Smooth muscle cell (in vitro differentiated cells): ENCODE data around the gene NDRG2. TPM values are rescaled to one million over a fixed set of nuclear protein-coding genes. Genes with fewer than 3 reads are reported as not detected.
"Not testable (repeated sequence)": the region's sequence is repeated elsewhere in the genome, so short reads cannot be mapped to it uniquely, and the experiment has no call there.

Experiments
- DNase-seq: peaks from one replicate; lab custom pipeline; 2025; ENCODE audit not compliant: unreplicated experiment; lab: John Stamatoyannopoulos, UW
- H2AFZ ChIP-seq: fragments of 200-600 bp; sonication (generic); 2 replicates; pipeline ENCODE4 v1.6.0; 2016; ENCODE audit warnings: antibody characterized with exemption, low read depth, mild to moderate bottlenecking
- H3F3A ChIP-seq: fragments of 200-600 bp; sonication (generic); 2 replicates; pipeline ENCODE4 v1.6.0; 2017; ENCODE audit warnings: antibody characterized with exemption, low read depth
- H3K27ac ChIP-seq: fragments of 200-600 bp; sonication (generic); 2 replicates; pipeline ENCODE4 v1.5.1; 2016; ENCODE audit warnings: low read depth, mild to moderate bottlenecking
- H3K27me3 ChIP-seq: fragments of 200-600 bp; sonication (generic); 2 replicates; pipeline ENCODE4 v1.6.1; 2016; ENCODE audit warnings: low read depth, mild to moderate bottlenecking
- H3K36me3 ChIP-seq: fragments of 200-600 bp; sonication (generic); 2 replicates; pipeline ENCODE4 v1.5.1; 2016; ENCODE audit warnings: low read depth
- H3K4me1 ChIP-seq: fragments of 200-600 bp; sonication (generic); 2 replicates; pipeline ENCODE4 v1.5.1; 2016; ENCODE audit warnings: low read depth
- H3K4me2 ChIP-seq: fragments of 200-600 bp; sonication (generic); 2 replicates; pipeline ENCODE4 v1.6.0; 2016; ENCODE audit warnings: mild to moderate bottlenecking
- H3K4me3 ChIP-seq: fragments of 200-600 bp; sonication (generic); 2 replicates; pipeline ENCODE4 v1.5.1; 2016; ENCODE audit warnings: mild to moderate bottlenecking
- H3K79me2 ChIP-seq: fragments of 200-600 bp; sonication (generic); 2 replicates; pipeline ENCODE4 v1.6.0; 2016; ENCODE audit warnings: low read depth, mild to moderate bottlenecking
- H3K9ac ChIP-seq: fragments of 200-600 bp; sonication (generic); 2 replicates; pipeline ENCODE4 v1.6.0; 2016; ENCODE audit warnings: low read depth
- H3K9me3 ChIP-seq: fragments of 200-600 bp; sonication (generic); replicated peaks from 2 replicates; pipeline ENCODE4 v1.5.1; 2016; ENCODE audit warnings: low read depth
- H4K20me1 ChIP-seq: fragments of 200-600 bp; sonication (generic); 2 replicates; pipeline ENCODE4 v1.6.0; 2016; ENCODE audit warnings: low read depth
- CTCF ChIP-seq: fragments of 200-600 bp; sonication (generic); IDR thresholded peaks from 2 replicates; pipeline ENCODE4 v1.5.1; 2017; ENCODE audit warnings: borderline replicate concordance, mild to moderate bottlenecking, antibody characterized with exemption; ENCODE audit not compliant: insufficient read depth, poor library complexity, severe bottlenecking
- WGBS: methylation state at CpG from one replicate; pipeline ENCODE4 v1.1.7; 2016; ENCODE audit warnings: low lambda C conversion rate; 5-methylcytosine and 5-hydroxymethylcytosine counted together
- polyA plus RNA-seq: library from polyadenylated mRNA; unstranded; fragments of >200 nt; fragmentation: Nextera tagmentation; extraction: Ambion mirVana; gene quantifications from 2 replicates; pipeline ENCODE4 v1.2.1, GENCODE V29; 2016
- total RNA-seq: library from RNA; depleted of rRNA; stranded (reverse); fragments of >200 nt; gene quantifications from 2 replicates; pipeline ENCODE4 v1.2.3, GENCODE V29; 2014

Gene NDRG2
- total and polyA plus RNA-seq, 2 experiments from 2014 or later: 31.1 to 48.4 TPM

DNA sequence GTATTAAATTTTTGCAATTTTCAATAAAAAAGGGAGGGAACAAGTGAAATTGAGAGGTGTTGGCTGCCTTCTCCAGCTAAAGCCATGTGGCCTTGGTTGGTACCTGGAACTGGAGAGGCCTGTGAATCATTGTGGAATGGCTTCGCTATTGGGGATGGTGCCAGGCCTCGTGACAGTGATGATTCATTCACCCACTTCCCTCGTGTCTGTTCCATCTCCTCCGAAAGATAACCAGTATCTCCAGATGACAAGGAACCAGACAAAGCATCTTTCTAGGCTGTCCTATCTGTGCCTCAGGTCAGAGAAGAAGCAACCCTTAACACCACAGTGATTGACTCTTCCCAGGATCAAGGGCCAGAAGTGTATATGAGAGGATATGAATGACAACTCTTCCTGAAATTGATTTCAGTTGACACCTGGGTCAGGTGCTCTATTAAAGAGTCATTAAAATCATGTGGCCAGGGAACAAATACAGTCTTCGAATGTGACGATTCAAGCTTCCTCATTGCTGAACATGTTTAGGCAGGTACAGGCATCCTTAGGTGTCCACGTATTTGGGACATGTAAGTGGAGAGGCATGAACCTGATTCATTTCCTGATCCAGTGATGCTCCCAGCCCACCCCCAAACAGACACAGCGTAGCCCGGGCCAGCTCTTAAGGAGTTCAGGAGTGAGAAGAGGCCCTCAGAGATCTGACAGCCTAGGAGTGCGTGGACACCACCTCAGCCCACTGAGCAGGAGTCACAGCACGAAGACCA is 17.0 kb upstream of the NDRG2 start, which contains the start of gene RNASE7:
RNASE7 (plus strand) TSS at position 687 of the 758 bp plus-strand sequence. CDS start 631 bp downstream, outside the sequence.
- TF ChIP-seq CTCF: no peak
- H3K27ac ChIP-seq: peak within 1 kb of the TSS; percentile 86
- H3K79me2 ChIP-seq: no peaks in the 10 kb centered on the region
- no peaks in the 10 kb centered on the region for H3K36me3 ChIP-seq
- no peak within 1 kb of the TSS for H3K4me3 ChIP-seq
- H4K20me1 ChIP-seq: no peaks in the 10 kb centered on the region
- no peaks in the 10 kb centered on the region for H3K27me3 ChIP-seq
- 58% methylated on average over 11 of the region's 11 CpGs for WGBS
- H3K9ac ChIP-seq: peak within 1 kb of the TSS; percentile 71
- H2AFZ ChIP-seq: no peak within 1 kb of the TSS
- no peak for DNase-seq
- peaks cover 4% of the 10 kb centered on the region for H3K4me1 ChIP-seq
- no peaks in the 10 kb centered on the region for H3K9me3 ChIP-seq
- no peak within 1 kb of the TSS for H3K4me2 ChIP-seq
- H3F3A ChIP-seq: no peaks in the 10 kb centered on the region

DNA sequence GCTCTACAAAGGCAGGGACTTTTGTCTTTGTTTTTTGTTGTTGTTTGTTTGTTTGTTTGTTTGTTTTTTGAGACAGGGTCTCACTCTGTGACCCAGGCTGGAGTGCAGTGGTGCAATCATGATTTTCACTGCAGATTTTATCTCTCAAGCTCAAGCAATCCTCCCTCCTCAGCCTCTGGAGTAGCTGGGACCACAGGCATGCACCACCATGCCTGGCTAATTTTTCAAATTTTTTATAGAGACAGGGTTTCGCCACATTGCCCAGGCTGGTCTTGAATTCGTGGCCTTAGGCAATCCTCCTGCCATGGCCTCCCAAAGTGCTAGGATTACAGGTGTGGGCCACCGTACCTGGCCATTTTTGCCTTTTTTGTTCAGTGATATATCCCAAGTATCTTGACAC is 16.1 kb upstream of the NDRG2 start:
- DNase-seq, H3K4me1 ChIP-seq, H3F3A ChIP-seq, H3K4me3 ChIP-seq, H3K27me3 ChIP-seq, H3K9ac ChIP-seq, H3K79me2 ChIP-seq, H3K9me3 ChIP-seq, H3K4me2 ChIP-seq, H2AFZ ChIP-seq, H4K20me1 ChIP-seq, H3K36me3 ChIP-seq: not testable (repeated sequence)
- WGBS: 48% methylated on average over 3 of the region's 3 CpGs
- peak overlapping the region; percentile 86 for H3K27ac ChIP-seq

DNA sequence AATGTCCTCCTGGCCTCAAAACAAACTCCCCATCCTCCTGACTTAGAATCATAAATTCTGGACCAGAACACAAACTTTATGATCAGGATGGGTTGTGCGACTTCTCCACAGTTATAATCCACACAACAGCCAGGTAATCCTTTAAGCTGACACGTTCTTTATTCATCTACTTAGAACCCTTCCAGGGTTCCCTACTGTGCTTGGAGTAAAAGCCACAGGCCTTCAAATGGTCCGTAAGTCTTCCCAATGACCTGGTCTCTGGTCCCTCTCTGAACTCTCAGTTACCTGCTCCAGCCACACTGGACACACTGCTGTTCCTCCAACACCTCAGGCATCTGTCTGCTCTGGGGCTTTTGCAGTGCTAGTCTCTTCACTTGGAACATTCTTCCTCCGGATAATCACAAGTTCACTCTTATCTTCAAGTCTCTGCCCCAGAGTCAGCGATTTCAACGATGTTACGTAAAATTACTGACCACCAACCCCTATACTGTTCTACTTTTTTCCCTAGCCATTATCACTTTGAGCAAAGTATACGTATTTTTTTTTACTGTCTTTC is 15.6 kb upstream of the NDRG2 start:
- H3K79me2 ChIP-seq: no peaks in the 10 kb centered on the region
- no peak overlapping the region for H3K4me3 ChIP-seq
- H3K4me2 ChIP-seq: no peak overlapping the region
- WGBS: 57% methylated on average over 8 of the region's 8 CpGs
- no peaks in the 10 kb centered on the region for H3K9me3 ChIP-seq
- H2AFZ ChIP-seq: no peak overlapping the region
- no peaks in the 10 kb centered on the region for H3K36me3 ChIP-seq
- H3K27ac ChIP-seq: no peak overlapping the region
- H3K9ac ChIP-seq: no peak overlapping the region
- peaks cover 4% of the 10 kb centered on the region for H3K4me1 ChIP-seq
- DNase-seq: no peak
- H4K20me1 ChIP-seq: no peaks in the 10 kb centered on the region
- no peaks in the 10 kb centered on the region for H3K27me3 ChIP-seq
- TF ChIP-seq CTCF: no peak
- no peaks in the 10 kb centered on the region for H3F3A ChIP-seq

DNA sequence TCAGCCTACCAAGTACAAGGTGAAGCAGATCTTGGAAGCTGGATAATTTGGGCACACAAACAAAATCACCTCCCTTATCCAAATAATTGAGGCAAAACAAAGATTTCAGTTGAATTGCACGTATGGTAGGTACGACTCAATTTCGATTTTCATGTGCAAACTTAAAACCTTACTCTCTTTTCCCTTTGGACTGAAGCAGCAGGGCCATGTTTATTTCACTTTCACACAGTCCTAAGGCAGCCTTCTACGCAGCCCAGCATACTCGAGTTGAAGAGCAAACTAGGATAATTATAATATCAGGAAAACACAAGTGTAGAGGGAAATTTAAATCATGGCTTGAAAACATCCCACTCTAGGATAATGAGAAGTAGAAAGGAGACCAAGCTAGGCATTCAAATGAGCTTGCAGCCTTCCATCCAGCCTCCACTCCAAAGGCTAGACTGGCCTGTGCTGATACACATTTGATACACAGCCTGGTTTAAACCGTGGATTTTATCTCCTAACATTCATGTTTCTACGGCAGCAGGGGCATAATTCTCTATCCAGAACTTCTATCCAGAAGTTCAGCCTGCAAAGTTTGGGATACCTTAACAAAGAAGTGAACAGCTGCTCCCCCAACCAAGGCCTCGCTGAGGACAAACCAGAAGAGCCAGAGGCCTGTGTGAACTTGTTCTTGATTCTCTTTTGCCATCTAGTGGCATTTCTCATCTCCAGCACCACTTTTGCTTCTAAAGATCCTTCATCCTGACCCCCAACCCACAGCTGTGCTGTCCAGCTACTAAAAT is 14.9 kb upstream of the NDRG2 start:
- Histone ChIP-seq H3K9me3 (no peaks in the 10 kb centered on the region), H3K36me3 (no peaks in the 10 kb centered on the region), H3K4me2 (peak overlapping the region; percentile 68), H3K79me2 (no peaks in the 10 kb centered on the region), H3K4me1 (peaks cover 4% of the 10 kb centered on the region), H3K4me3 (no peak overlapping the region), H4K20me1 (no peaks in the 10 kb centered on the region), H3K27me3 (no peaks in the 10 kb centered on the region), H3K9ac (no peak overlapping the region), H3F3A (no peaks in the 10 kb centered on the region), H2AFZ (peak overlapping the region; percentile 89), H3K27ac (no peak overlapping the region)
- TF ChIP-seq CTCF: peak; percentile 53
- no peak for DNase-seq
- 61% methylated on average over 8 of the region's 8 CpGs for WGBS
